Heart right ventricle (tissue), 16 donors: ENCODE data around the gene TFB2M. TPM values are rescaled to one million over a fixed set of nuclear protein-coding genes. Genes with fewer than 3 reads are reported as not detected.

ENCODE experiments used
- ATAC-seq, 8 donors: fragments of 200-7000 bp; cut with Tn5 transposase; one replicate each; pipeline ENCODE4 v1.9.1; 2020; ENCODE audit warnings: mild to moderate bottlenecking in 8 of 8, moderate library complexity in 8 of 8, moderate number of reproducible peaks in 1 of 8
- DNase-seq, 2 donors: peaks; one replicate each; pipeline ENCODE4 v3.0.0-alpha.2; 2020
- H3K27ac ChIP-seq, 10 donors: fragments of 200-600 bp; sonication (generic) in 2 of 10; one replicate each; pipeline versions ENCODE4 v1.5.0 to v1.8.0; 2020 to 2022; ENCODE audit warnings: mild to moderate bottlenecking in 3 of 10
- H3K27me3 ChIP-seq, 7 donors: fragments of 200-600 bp; one replicate each; pipeline ENCODE4 v1.8.0; 2021 to 2022; ENCODE audit warnings: mild to moderate bottlenecking in 2 of 7
- H3K36me3 ChIP-seq, 9 donors: fragments of 200-600 bp; sonication (generic) in 1 of 9; one replicate each; pipeline versions ENCODE4 v1.5.0 to v1.8.0; 2020 to 2022; ENCODE audit warnings: mild to moderate bottlenecking in 2 of 9
- H3K4me1 ChIP-seq, 9 donors: fragments of 200-600 bp; sonication (generic) in 1 of 9; one replicate each; pipeline versions ENCODE4 v1.5.0 to v1.8.0; 2020 to 2022; ENCODE audit warnings: mild to moderate bottlenecking in 4 of 9
- H3K4me3 ChIP-seq, 10 donors: fragments of 200-600 bp; sonication (generic) in 2 of 10; one replicate each; pipeline versions ENCODE4 v1.5.0 to v1.8.0; 2020 to 2022; ENCODE audit warnings: mild to moderate bottlenecking in 7 of 10, moderate library complexity in 2 of 10
- H3K9me3 ChIP-seq, 11 donors: fragments of 200-600 bp in 10 of 11; sonication (generic) in 2 of 11; one replicate each; pipeline versions ENCODE4 v1.5.0 to v1.8.0; 2013 to 2022; ENCODE audit warnings: mild to moderate bottlenecking in 2 of 11, control low read depth in 1 of 11, moderate library complexity in 1 of 11
- CTCF ChIP-seq, 9 donors: fragments of 200-600 bp; sonication (generic) in 2 of 9; IDR thresholded peaks; one replicate each; pipeline versions ENCODE4 v1.5.0 to v1.8.0; 2021 to 2022; ENCODE audit warnings: antibody characterized with exemption in 9 of 9, mild to moderate bottlenecking in 5 of 9, moderate library complexity in 1 of 9
- WGBS, 2 donors: extraction: QIAGEN DNeasy Blood & Tissue Kit; methylation state at CpG; one replicate each; pipeline ENCODE4 v1.1.7; 2013; ENCODE audit warnings: inconsistent platforms in 1 of 2; 5-methylcytosine and 5-hydroxymethylcytosine counted together
- intact Hi-C, 10 donors: fragments of 100-400 bp; cut with DNase I; formaldehyde crosslinking; loops; one replicate each; pipeline versions ENCODE4 v1.11.1 to v1.14.2; 2022
- polyA plus RNA-seq, 2 donors: library from polyadenylated mRNA; stranded (reverse); fragments of 200-250 nt; gene quantifications; one replicate each; pipeline ENCODE4 v1.2.3, GENCODE V29; 2013
- total RNA-seq, 10 donors: library from RNA; stranded (reverse); fragmentation: NEBNext Ultra II Directional in 3 of 10; extraction: Animal tissue kit (Norgen Biotek cat#: 25700) in 3 of 10; gene quantifications; one replicate each; pipeline versions ENCODE4 v1.2.1 to v1.2.4, GENCODE V29; 2021 to 2023
- donor health status: Arrhythmogenic right ventricular cardiomyopathy.
- donor health status: ischemic (EF 13 %, LVEDD 7.1; RV severe dilation, severe dysfunction).
- donor health status: healthy with polysubstance abuse.
- donor health status: DM: no; HTN: yes; CAD: no.
- donor health status: DM: no; HTN: no; CAD: no.
- donor health status: ischemic (EF 25% LVEDD 6.9; RV normal size, moderate dysfunction).
- donor health status: ischemic (EF 25% LVEDD 5.7; RV mildly dilated, moderate dysfunction).
- donor health status: healthy.
- donor health status: DM: yes; HTN: yes; CAD: no.
- donor health status: Ischemic cardiomyopathy.
- donor health status: ischemic (EF 35%, LVEDD 5.7; RV mildly dilated, moderate dysfunction).
- donor health status: nonischemic (EF 11% LVEDD 7.7; RV severe dilation, severe dysfunction).
- donor health status: DM: yes; HTN: yes; CAD: no.
- donor health status: PGD.
- donor health status: ischemic (EF 29% LVEDD 5.4; RV normal size, mild dysfunction).
- donor health status: nonischemic (EF 23%, LVEDD 6.1; RV moderate dilation, normal function).

TFB2M gene
- total and polyA plus RNA-seq, 12 donors, result 2.9 to 16.5 (median 13.1) TPM

- TF ChIP-seq CTCF (IDR thresholded peaks at IDR 0.05), result no peak
- 77% methylated on average over 2 of the region's 2 CpGs for WGBS, 2 donors
- ATAC-seq, result no peak
- H3K4me3 ChIP-seq, result no peak overlapping the region
- no peak for DNase-seq
- intact Hi-C loops, result no loop called here
- peaks cover 0 to 6% (median 0%) of the 10 kb centered on the region in 9 donors for H3K4me1 ChIP-seq
- H3K27ac ChIP-seq, result no peak overlapping the region
- no peaks in the 10 kb centered on the region for H3K27me3 ChIP-seq
- no peaks in the 10 kb centered on the region for H3K36me3 ChIP-seq
- peaks cover 0 to 23% (median 0%) of the 10 kb centered on the region in 11 donors for H3K9me3 ChIP-seq
These were observed 35.6 kb downstream of the TFB2M start for GRCh38 chr1:246530482-246530881.

GRCh38 chr1:246528933-246529731, 36.9 kb downstream of the TFB2M start:
- Histone ChIP-seq H3K4me3 (no peak overlapping the region), H3K4me1 (peaks cover 0 to 6% (median 0%) of the 10 kb centered on the region in 9 donors), H3K9me3 (peaks cover 0 to 23% (median 0%) of the 10 kb centered on the region in 11 donors), H3K36me3 (no peaks in the 10 kb centered on the region), H3K27ac (no peak overlapping the region), H3K27me3 (no peaks in the 10 kb centered on the region)
- ATAC-seq, result no peak
- 60 to 65% methylated on average over 8 of the region's 8 CpGs for WGBS, 2 donors
- no peak for DNase-seq
- intact Hi-C loops, result no loop called here
- TF ChIP-seq CTCF (IDR thresholded peaks at IDR 0.05), result no peak

- DNase-seq, result no peak
These were observed 38.5 kb downstream of the TFB2M start for GRCh38 chr1:246527402-246528088.

More at GRCh38 chr1:246527402-246528088, 38.5 kb downstream of the TFB2M start:
- Histone ChIP-seq H3K9me3 (peaks cover 0 to 23% (median 0%) of the 10 kb centered on the region in 11 donors), H3K4me1 (peaks cover 0 to 6% (median 0%) of the 10 kb centered on the region in 9 donors), H3K4me3 (no peak overlapping the region), H3K27me3 (no peaks in the 10 kb centered on the region), H3K36me3 (no peaks in the 10 kb centered on the region), H3K27ac (peak overlapping the region in 1 of 10 donors; percentile 50)
- WGBS, 2 donors, result 50 to 61% methylated on average over 5 of the region's 5 CpGs
- ATAC-seq, result peak in 1 of 8 donors; percentile 42
- TF ChIP-seq CTCF (IDR thresholded peaks at IDR 0.05), result no peak
- intact Hi-C loops, result no loop called here
